ENCODE measurements around the gene HIBADH.
"Not testable (repeated sequence)": the region's sequence is repeated elsewhere in the genome, so short reads cannot be mapped to it uniquely, and the experiment has no call there.

HIBADH gene

DNA sequence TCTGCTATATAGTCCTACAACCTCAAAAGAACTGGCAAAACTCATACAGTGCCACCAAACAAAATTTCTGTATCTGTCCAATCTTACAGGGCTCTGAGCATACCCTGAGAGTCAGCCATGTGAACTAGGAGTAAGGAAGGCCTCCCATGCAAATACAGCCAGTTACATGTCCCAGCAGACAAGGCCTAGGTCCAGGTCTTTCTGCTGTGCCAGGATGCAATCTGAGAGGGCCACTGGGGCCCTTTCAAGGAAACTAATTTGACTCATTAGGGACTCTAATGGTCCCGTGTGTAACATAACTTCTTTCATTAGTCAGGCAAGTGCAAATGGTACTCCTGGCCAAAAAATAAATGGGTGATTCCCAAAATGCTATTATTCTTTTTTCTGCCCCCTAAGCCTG lies 17.9 kb upstream of the HIBADH start:
- Histone ChIP-seq H3K27ac (no peak overlapping the region), H3K36me3 (no peaks in the 10 kb centered on the region), H3K4me1 (ENCODE audit: control insufficient read depth in 1 of 2, insufficient read depth in 1 of 2, low read depth in 1 of 2, low read length in 1 of 2) (no peaks in the 10 kb centered on the region), H3K27me3 (no peaks in the 10 kb centered on the region), H3K9me3 (no peaks in the 10 kb centered on the region), H3K4me3 (ENCODE audit: low read depth in 1 of 2, low read length in 1 of 2) (no peak overlapping the region)
- TF ChIP-seq, protein P1, sequence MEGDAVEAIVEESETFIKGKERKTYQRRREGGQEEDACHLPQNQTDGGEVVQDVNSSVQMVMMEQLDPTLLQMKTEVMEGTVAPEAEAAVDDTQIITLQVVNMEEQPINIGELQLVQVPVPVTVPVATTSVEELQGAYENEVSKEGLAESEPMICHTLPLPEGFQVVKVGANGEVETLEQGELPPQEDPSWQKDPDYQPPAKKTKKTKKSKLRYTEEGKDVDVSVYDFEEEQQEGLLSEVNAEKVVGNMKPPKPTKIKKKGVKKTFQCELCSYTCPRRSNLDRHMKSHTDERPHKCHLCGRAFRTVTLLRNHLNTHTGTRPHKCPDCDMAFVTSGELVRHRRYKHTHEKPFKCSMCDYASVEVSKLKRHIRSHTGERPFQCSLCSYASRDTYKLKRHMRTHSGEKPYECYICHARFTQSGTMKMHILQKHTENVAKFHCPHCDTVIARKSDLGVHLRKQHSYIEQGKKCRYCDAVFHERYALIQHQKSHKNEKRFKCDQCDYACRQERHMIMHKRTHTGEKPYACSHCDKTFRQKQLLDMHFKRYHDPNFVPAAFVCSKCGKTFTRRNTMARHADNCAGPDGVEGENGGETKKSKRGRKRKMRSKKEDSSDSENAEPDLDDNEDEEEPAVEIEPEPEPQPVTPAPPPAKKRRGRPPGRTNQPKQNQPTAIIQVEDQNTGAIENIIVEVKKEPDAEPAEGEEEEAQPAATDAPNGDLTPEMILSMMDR (IDR thresholded peaks at IDR 0.05), result no peak

DNA sequence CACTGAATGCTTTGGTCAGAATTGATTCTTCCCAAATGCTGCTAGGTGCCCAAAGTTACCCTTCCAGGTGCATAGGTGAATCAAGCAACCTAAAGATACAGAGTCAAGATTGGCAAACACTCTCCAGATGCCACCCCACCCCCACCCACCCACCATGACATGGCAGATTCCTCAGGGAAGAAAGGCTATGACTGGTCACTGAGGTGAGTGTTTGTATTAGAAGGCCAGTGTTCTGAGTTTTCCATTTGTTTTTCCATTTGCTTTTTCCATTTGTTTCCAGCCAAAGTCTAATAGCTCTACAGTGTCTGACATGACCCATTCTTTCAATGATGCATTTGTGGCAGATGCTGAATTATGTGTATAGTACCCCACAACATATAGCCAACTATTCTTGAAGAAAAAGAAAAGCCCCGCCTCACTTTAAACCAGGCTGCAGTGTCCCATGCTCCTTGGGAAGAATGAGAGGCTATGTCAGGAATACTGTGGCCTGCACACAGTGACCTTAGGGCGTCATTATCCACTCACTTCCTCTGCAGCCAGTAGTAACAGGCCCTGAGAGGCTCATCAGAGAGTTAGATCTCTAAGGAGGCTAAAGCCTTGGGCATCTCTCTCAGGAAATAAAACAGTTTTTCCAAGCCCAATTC lies 16.1 kb upstream of the HIBADH start:
- Histone ChIP-seq H3K36me3 (no peaks in the 10 kb centered on the region), H3K4me3 (ENCODE audit: low read depth in 1 of 2, low read length in 1 of 2) (no peak overlapping the region), H3K27ac (no peak overlapping the region), H3K9me3 (no peaks in the 10 kb centered on the region), H3K4me1 (ENCODE audit: control insufficient read depth in 1 of 2, insufficient read depth in 1 of 2, low read depth in 1 of 2, low read length in 1 of 2) (no peaks in the 10 kb centered on the region), H3K27me3 (no peaks in the 10 kb centered on the region)
- TF ChIP-seq, protein P1 (IDR thresholded peaks at IDR 0.05), result no peak

DNA sequence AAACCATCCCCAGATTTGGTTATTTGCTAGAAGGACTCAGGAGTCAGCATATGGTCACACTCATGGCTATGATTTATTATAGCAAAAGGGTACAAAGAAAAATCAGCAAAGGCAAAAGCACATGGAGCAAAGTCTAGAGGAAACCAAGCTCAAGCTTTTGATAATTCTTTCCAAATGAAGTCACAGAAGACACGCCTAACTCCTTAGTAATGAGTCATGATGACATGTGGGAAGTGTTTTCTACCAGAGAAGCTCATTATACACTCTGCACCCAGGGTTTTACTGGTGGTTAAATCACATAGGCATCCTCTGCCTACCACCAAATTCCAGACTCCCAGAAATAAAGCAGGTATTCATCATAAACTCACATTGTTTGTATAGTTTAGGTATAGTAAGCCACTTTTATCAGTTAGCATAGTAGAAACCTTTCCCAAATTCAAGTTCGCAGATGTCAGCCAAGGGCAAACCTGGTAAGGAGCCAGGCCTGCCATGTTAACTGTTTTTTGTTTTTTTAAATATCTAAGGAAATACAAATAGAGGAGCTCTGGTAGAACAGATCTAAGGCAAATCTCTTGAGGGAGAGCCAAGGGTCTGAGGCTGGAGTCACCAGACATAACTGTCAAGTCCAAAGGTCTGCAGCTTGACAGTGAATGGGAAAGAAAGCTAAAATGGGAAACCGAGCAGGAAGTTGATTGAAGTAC lies 15.4 kb upstream of the HIBADH start:
- Histone ChIP-seq H3K27ac (no peak overlapping the region), H3K9me3 (no peaks in the 10 kb centered on the region), H3K4me3 (ENCODE audit: low read depth in 1 of 2, low read length in 1 of 2) (no peak overlapping the region), H3K4me1 (ENCODE audit: control insufficient read depth in 1 of 2, insufficient read depth in 1 of 2, low read depth in 1 of 2, low read length in 1 of 2) (no peaks in the 10 kb centered on the region), H3K36me3 (no peaks in the 10 kb centered on the region), H3K27me3 (no peaks in the 10 kb centered on the region)
- TF ChIP-seq, protein P1 (IDR thresholded peaks at IDR 0.05), result no peak

DNA sequence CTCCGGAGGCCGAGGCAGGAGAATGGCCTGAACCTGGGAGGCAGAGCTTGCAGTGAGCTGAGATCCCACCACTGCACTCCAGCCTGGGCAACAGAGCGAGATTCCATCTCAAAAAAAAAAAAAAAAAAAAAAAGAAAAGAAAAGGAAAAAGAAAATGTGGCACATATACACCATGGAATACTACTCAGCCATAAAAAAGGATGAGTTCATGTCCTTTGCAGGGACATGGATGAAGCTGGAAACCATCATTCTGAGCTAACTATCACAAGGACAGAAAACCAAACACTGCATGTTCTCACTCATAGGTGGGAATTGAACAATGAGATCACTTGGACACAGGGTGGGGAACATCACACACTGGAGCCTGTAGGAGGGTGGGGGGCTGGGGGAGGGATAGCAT lies 11.4 kb upstream of the HIBADH start:
- H3K27ac ChIP-seq; H3K9me3 ChIP-seq; H3K36me3 ChIP-seq; H3K27me3 ChIP-seq; H3K4me3 ChIP-seq (ENCODE audit: low read depth in 1 of 2, low read length in 1 of 2); H3K4me1 ChIP-seq (ENCODE audit: control insufficient read depth in 1 of 2, insufficient read depth in 1 of 2, low read depth in 1 of 2, low read length in 1 of 2): not testable (repeated sequence)

DNA sequence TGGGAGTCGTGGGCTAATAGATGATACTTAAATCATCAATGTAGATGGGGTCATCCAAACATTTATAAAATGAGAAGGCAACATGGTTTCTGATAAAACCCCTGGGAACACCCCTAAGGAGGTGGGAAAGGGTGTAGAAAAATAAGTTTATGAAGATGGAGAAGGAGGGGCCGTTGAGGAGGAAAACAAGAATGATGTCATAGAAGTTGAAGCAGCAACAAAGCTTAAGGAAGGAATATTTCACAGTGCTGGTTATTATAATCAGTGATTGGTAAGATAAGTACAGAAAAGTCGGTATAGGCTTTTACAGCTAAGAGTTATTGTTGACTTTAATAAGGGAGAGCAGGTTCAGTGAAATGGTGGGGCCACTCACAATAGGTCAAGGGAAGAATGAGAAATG lies 9.0 kb upstream of the HIBADH start:
- Histone ChIP-seq H3K4me1 (ENCODE audit: control insufficient read depth in 1 of 2, insufficient read depth in 1 of 2, low read depth in 1 of 2, low read length in 1 of 2) (no peaks in the 10 kb centered on the region), H3K36me3 (no peaks in the 10 kb centered on the region), H3K27ac (no peak overlapping the region), H3K9me3 (no peaks in the 10 kb centered on the region), H3K27me3 (no peaks in the 10 kb centered on the region), H3K4me3 (ENCODE audit: low read depth in 1 of 2, low read length in 1 of 2) (no peak overlapping the region)
- TF ChIP-seq, protein P1 (IDR thresholded peaks at IDR 0.05), result no peak

DNA sequence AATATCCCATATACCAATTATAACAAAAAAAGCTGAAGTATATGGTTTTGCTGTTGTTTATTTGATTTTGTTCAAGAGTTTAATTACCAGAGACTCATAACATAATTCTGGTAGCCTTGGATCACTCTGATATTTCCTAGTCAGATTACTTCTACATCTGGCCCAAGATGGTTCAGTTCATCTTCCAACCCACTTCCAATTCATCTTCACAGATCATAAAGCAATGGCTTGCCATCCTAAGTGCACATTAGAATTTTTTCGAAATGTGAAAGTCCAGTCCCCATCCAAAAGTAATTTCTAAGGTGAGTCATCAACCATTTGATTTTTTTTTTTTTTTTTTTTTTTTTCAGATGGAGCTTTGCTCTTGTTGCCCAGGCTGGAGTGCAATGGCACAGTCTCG lies 8.0 kb upstream of the HIBADH start:
- H3K4me1 ChIP-seq (ENCODE audit: control insufficient read depth in 1 of 2, insufficient read depth in 1 of 2, low read depth in 1 of 2, low read length in 1 of 2), result no peaks in the 10 kb centered on the region
- no peak overlapping the region for H3K27ac ChIP-seq
- H3K9me3 ChIP-seq, result no peaks in the 10 kb centered on the region
- H3K27me3 ChIP-seq, result no peaks in the 10 kb centered on the region
- H3K4me3 ChIP-seq (ENCODE audit: low read depth in 1 of 2, low read length in 1 of 2), result no peak overlapping the region
- H3K36me3 ChIP-seq, result no peaks in the 10 kb centered on the region
- TF ChIP-seq, protein P1 (IDR thresholded peaks at IDR 0.05), result no peak

Measured in neutrophil (primary cell).